NCI-H2227 (cell line): ENCODE results near the gene TULP3.
"Not testable (repeated sequence)": the region's sequence is repeated elsewhere in the genome, so short reads cannot be mapped to it uniquely, and the experiment has no call there.

Experiments used
- DNase-seq: peaks from one replicate; lab custom pipeline; 2025; ENCODE audit not compliant: unreplicated experiment; lab: John Stamatoyannopoulos, UW

The TULP3 gene

GRCh38 chr12:2890388-2891239 is at the start of gene TULP3:
TSS of gene TULP3 (plus strand) at chr12:2890891. CDS start at chr12:2890948, 57 bp downstream.
- DNase-seq: peak; percentile 96

GRCh38 chr12:2841056-2841650 is 49.5 kb upstream of the TULP3 start:
- DNase-seq: no peak

- no peak for DNase-seq
Measured at GRCh38 chr12:2842948-2843347, 47.7 kb upstream of the TULP3 start.

- DNase-seq: no peak
Measured at GRCh38 chr12:2844786-2845185, 45.9 kb upstream of the TULP3 start.

- no peak for DNase-seq
Measured at GRCh38 chr12:2845280-2845679, 45.4 kb upstream of the TULP3 start.

- no peak for DNase-seq
Measured at GRCh38 chr12:2851931-2852330, 38.8 kb upstream of the TULP3 start.

GRCh38 chr12:2853626-2854025 is 37.1 kb upstream of the TULP3 start:
- peak; percentile 74 for DNase-seq

- DNase-seq: no peak
Measured at GRCh38 chr12:2854669-2855453, 35.8 kb upstream of the TULP3 start.

GRCh38 chr12:2855546-2855945 is 35.1 kb upstream of the TULP3 start:
- DNase-seq: no peak

- no peak for DNase-seq
Measured at GRCh38 chr12:2856051-2856450, 34.6 kb upstream of the TULP3 start.

GRCh38 chr12:2857021-2857431 is 33.7 kb upstream of the TULP3 start, which contains the start of gene TEX52:
TSS of gene TEX52 (minus strand) at chr12:2857039. CDS start at chr12:2857026, 13 bp downstream.
- DNase-seq: peak; percentile 36

GRCh38 chr12:2857576-2857975 is 33.1 kb upstream of the TULP3 start:
- DNase-seq: no peak

- DNase-seq: no peak
Measured at GRCh38 chr12:2858334-2858733, 32.4 kb upstream of the TULP3 start.

GRCh38 chr12:2858944-2859421 is 31.7 kb upstream of the TULP3 start:
- DNase-seq: no peak

GRCh38 chr12:2860170-2860569 is 30.5 kb upstream of the TULP3 start:
- DNase-seq: no peak

- DNase-seq: no peak
Measured at GRCh38 chr12:2862876-2863275, 27.8 kb upstream of the TULP3 start.

GRCh38 chr12:2863402-2863801 is 27.3 kb upstream of the TULP3 start:
- DNase-seq: not testable (repeated sequence)

GRCh38 chr12:2864198-2864597 is 26.5 kb upstream of the TULP3 start:
- no peak for DNase-seq

- DNase-seq: not testable (repeated sequence)
Measured at GRCh38 chr12:2868986-2869632, 21.6 kb upstream of the TULP3 start.

GRCh38 chr12:2876431-2877046 is 14.2 kb upstream of the TULP3 start:
- DNase-seq: peak; percentile 8
